NCI-H2227 treated with DMSO at 0.1 percent for 48 hours (cell line): ENCODE data around the gene MPIG6B.

Source experiments
- DNase-seq: peaks from one replicate; lab custom pipeline; 2025; lab: John Stamatoyannopoulos, UW

Gene MPIG6B

GRCh38 chr6:31767096-31767645, 44.0 kb downstream of the MPIG6B start:
- DNase-seq: no peak

- no peak for DNase-seq
Measured at GRCh38 chr6:31768363-31769257, 45.4 kb downstream of the MPIG6B start.

- no peak for DNase-seq
Measured at GRCh38 chr6:31769684-31770371, 46.7 kb downstream of the MPIG6B start.

GRCh38 chr6:31770860-31771259, 47.7 kb downstream of the MPIG6B start:
- DNase-seq: no peak

- DNase-seq: no peak
Measured at GRCh38 chr6:31771992-31772358, 48.8 kb downstream of the MPIG6B start.

- DNase-seq: no peak
Measured at GRCh38 chr6:31775184-31775583, 52.0 kb downstream of the MPIG6B start.

- DNase-seq: no peak
Measured at GRCh38 chr6:31775633-31776484, 52.7 kb downstream of the MPIG6B start.
